ENCODE results near the gene GALNT9.
"Not testable (repeated sequence)": the region's sequence is repeated elsewhere in the genome, so short reads cannot be mapped to it uniquely, and the experiment has no call there.

GALNT9 gene

GRCh38 chr12:132329036-132329719 lies at the start of gene GALNT9:
Gene GALNT9, minus strand, starts transcription at chr12:132329589. Its CDS starts 386 bp downstream, at chr12:132329203.
- DNase-seq (ENCODE audit: low read depth, low spot score), result no peak

GRCh38 chr12:132379057-132379456 lies 49.7 kb upstream of the GALNT9 start:
- not testable (repeated sequence) for DNase-seq (ENCODE audit: low read depth, low spot score)

- no peak for DNase-seq (ENCODE audit: low read depth, low spot score)
Measured at GRCh38 chr12:132377147-132377546, 47.8 kb upstream of the GALNT9 start.

GRCh38 chr12:132376464-132376830 lies 47.1 kb upstream of the GALNT9 start:
- no peak for DNase-seq (ENCODE audit: low read depth, low spot score)

GRCh38 chr12:132375747-132376463 lies 46.5 kb upstream of the GALNT9 start:
- DNase-seq (ENCODE audit: low read depth, low spot score), result no peak

- DNase-seq (ENCODE audit: low read depth, low spot score), result no peak
Measured at GRCh38 chr12:132374612-132375445, 45.4 kb upstream of the GALNT9 start.

DNA sequence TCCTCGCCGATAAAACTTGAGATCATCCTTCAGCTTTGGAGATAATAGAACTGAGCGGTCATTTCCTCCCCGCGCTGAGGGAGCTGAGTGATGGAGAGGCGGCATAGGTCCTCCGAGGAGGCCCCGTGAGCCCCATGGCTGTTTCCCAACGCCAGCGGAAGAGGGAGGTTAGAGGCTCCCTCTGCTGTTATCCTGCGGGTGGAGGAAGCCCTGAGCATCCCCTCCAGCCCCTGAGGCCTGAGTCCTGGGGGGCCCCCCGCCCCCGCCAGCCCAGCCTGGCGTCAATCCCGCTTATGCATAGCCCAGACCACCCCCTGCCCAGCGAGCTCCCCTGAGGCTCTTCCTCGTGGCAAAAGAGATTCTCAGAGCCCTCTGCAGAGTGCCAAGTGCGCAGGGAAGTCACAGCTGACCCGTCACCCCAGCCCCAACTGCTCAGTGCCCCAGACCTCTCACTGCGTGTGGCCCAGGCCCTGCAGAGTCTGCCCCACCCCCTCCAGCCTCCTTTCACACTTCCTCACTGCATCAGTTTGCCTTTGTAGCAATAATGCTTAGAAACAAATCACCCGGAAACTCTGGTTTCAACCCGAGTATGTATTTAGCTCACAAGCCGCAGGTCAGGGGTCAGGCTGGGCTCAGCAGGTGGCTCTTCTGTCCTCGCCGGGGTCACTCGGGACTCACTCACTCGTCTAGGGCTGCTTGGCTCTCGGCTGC lies 44.7 kb upstream of the GALNT9 start:
- DNase-seq (ENCODE audit: low read depth, low spot score), result no peak

DNA sequence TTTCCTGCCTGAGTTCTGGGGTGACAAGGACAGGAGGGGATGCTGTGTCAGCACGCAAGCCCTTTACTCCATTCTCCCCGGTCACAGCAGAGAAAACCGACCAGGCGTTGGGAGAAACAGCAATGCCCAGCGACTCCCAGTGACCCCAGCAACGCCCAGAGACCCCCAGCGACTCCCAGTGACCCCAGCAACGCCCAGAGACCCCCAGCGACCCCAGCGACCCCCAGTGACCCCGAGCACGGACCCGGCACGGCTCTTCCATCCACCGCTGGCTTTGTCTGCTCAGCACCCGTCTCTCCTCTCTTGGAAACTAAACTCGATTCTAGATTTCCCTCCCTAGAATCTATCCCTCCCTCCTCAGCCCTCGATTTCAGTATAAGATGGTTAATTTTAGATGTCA lies 38.5 kb upstream of the GALNT9 start:
- no peak for DNase-seq (ENCODE audit: low read depth, low spot score)

- no peak for DNase-seq (ENCODE audit: low read depth, low spot score)
Measured at GRCh38 chr12:132367071-132367851, 37.9 kb upstream of the GALNT9 start.

- DNase-seq (ENCODE audit: low read depth, low spot score), result no peak
Measured at GRCh38 chr12:132366341-132366861, 37.0 kb upstream of the GALNT9 start.

DNA sequence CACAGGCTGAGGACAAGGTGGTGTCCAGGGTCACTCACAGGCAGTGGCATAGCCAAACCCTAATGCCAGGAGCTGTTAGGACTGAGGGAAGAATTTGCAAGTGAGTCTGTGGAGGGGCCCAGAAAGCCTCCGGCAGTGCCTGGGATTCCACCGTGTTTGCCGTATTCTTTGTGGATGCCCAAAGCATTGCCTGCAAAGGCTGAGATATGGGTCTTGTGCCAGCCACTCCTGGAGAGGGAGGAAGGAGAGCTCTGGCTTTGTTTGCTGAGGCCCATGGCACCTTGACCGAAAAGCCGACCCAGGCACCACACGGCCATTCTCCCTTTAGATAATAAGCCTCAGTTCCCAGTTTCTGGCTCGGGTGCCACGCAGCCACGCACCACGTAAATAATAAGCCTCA lies 35.8 kb upstream of the GALNT9 start:
- no peak for DNase-seq (ENCODE audit: low read depth, low spot score)

- no peak for DNase-seq (ENCODE audit: low read depth, low spot score)
Measured at GRCh38 chr12:132364348-132364902, 35.0 kb upstream of the GALNT9 start.

- DNase-seq (ENCODE audit: low read depth, low spot score), result no peak
Measured at GRCh38 chr12:132363661-132364347, 34.4 kb upstream of the GALNT9 start.

DNA sequence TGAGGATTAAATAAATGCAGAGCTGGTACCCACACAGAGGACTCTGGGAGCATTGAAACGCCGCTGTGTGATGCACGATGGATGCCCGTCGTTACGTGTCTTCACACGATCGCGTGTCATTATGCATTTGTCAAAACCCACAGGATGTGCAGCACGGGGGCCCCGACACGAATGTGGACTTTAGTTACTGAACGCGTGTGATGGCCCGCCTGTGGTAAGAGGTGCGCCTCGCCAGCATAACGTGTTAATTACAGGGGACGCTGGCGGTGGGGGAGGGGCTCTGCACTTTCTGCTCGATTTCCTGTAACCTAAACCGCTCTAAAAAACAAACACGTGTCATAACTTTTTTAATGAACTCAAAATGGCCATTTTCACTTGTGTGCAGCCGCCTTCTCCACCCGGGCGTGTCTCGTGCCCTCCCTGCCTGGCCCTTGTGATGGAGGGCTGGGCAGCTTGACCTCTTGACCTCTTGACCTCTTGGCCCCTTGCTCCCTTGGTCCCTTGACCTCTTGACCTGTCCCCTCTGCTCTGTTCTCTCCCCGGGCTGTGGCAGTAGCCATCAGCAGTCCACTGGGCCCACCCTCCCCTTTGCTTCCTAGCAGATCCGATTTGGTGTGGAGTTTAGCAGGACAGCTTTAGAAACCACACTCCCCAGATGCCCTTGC lies 33.7 kb upstream of the GALNT9 start:
- no peak for DNase-seq (ENCODE audit: low read depth, low spot score)

DNA sequence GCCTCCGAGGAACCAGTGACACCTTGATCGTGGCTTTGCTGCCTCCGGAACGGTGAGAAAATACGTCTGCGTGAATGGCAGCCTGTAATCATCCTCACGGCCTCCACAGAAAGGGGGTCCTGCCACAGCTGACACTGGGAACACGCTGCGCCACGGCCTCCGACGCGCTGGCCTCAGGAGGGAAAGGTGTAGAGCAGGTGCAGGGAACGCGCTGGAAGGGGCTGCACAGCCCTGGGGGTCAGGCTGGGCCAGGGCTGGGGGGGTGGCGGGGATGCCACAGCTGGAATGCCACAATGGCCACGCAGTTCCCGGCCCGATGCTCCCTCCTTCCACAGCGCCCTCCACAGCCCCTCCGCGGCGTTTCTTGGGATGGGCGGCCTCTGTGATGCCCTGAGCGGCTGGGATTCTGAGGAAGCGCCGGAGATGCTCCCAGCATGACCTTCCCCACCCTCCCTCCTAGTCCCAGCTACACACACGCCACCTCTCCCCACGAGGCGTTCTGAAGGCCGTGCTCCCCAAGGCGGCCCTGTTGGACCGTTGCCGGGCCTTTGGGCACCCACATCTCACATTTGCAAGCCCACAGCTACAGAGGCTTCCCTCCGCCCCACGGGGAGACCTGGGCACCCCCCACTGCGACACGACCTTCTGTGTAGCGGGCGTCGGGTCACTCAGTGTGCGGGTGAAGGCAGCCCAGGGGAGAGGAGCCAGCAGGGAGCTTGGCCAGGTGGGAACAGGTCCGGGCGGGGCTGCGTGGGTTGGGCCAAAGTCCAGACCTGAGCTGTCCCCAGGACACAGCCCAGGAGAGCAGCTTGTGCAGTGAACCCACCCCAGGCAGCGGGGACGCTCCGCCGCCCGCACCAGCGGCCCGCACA lies 31.8 kb upstream of the GALNT9 start:
- DNase-seq (ENCODE audit: low read depth, low spot score), result no peak

- no peak for DNase-seq (ENCODE audit: low read depth, low spot score)
Measured at GRCh38 chr12:132360410-132360809, 31.0 kb upstream of the GALNT9 start.

- no peak for DNase-seq (ENCODE audit: low read depth, low spot score)
Measured at GRCh38 chr12:132359971-132360370, 30.6 kb upstream of the GALNT9 start.

DNA sequence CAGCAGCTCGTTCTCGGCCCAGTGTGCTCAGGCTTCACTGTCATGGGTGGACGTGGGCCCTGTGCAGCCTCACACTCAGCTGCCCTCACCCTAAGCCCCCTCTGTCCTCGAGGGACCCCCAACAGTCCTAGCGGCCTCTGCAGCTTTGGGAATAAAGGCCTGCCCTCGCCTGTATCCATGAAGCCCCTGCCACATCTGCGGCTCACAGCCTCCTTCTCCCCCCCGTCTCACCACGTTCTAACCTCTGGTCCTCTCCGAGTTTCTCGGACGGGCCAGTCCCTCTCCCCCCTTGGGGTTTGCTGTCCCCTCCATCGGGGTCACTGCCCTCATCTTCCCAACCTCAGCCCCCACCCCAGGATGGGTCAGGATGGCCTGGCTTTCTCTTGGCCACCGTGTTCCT lies 30.2 kb upstream of the GALNT9 start:
- no peak for DNase-seq (ENCODE audit: low read depth, low spot score)
